LNCaP clone FGC (cell line): Measurements from ENCODE around the gene MYD88.

ENCODE experiments used
- DNase-seq: peaks from one replicate; pipeline ENCODE4 v3.0.0-alpha.2; 2011; ENCODE audit warnings: low read depth
- H3K4me3 ChIP-seq: 2 replicates; pipeline ENCODE4 v1.5.1; 2011; ENCODE audit warnings: mild to moderate bottlenecking, low read depth, low read length, control low read depth
- TF ChIP-seq, protein P1 (sequence below): IDR thresholded peaks from 2 replicates; pipeline ENCODE4 v1.5.1; 2012; ENCODE audit warnings: mild to moderate bottlenecking; ENCODE audit not compliant: control insufficient read depth, insufficient read depth; ENCODE audit errors: extremely low read depth

The MYD88 gene

DNA sequence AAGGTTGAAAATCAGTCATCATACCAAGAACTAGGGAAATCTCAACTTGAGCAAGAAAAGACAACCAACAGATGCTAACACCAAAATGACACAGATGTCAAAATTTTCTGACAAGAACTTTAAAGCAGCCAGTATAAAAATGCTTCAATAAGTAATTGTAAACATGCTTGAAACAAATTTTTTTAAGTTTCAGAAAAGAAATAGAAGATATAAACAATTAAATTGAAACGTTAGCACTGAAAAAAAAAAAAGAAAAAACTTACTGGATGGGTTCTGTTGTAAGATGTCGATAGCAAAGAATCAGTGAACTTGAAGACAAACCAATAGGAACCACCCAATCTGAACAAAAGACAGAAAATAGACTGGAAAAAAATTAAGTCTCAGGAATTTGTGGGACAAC lies 8.0 kb downstream of the MYD88 start:
- DNase-seq: no peak
- TF ChIP-seq, protein P1, sequence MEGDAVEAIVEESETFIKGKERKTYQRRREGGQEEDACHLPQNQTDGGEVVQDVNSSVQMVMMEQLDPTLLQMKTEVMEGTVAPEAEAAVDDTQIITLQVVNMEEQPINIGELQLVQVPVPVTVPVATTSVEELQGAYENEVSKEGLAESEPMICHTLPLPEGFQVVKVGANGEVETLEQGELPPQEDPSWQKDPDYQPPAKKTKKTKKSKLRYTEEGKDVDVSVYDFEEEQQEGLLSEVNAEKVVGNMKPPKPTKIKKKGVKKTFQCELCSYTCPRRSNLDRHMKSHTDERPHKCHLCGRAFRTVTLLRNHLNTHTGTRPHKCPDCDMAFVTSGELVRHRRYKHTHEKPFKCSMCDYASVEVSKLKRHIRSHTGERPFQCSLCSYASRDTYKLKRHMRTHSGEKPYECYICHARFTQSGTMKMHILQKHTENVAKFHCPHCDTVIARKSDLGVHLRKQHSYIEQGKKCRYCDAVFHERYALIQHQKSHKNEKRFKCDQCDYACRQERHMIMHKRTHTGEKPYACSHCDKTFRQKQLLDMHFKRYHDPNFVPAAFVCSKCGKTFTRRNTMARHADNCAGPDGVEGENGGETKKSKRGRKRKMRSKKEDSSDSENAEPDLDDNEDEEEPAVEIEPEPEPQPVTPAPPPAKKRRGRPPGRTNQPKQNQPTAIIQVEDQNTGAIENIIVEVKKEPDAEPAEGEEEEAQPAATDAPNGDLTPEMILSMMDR: no peak
- H3K4me3 ChIP-seq: no peak overlapping the region

GRCh38 chr3:38147421-38147820 lies 9.0 kb downstream of the MYD88 start:
- no peak for DNase-seq
- no peak overlapping the region for H3K4me3 ChIP-seq
- TF ChIP-seq, protein P1: no peak

DNA sequence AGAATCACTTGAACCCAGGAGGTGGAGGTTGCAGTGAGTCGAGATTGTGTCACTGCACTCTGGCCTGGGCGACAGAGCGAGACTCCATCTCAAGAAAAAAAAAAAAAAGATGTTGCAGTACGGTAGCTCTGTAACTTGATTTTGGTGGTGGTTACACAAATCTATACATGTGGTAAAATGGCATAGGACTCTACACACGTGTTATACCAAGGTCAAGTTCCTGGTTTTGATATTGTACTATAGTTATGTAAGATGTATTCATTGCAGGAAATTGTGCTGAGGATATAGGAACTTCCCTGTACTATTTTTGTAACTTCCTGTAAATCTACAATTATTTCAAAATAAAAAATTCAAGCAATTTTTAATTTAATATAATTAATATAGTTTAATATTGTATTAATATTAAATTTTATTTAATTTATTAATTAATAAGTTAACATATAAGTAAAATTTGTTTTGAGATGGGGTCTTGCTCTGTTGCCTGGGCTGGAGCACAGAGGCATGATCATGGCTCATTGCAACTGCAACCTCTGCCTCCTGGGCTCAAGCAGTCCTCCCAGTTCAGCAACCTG lies 9.9 kb downstream of the MYD88 start:
- TF ChIP-seq, protein P1: no peak
- DNase-seq: no peak
- H3K4me3 ChIP-seq: no peak overlapping the region

DNA sequence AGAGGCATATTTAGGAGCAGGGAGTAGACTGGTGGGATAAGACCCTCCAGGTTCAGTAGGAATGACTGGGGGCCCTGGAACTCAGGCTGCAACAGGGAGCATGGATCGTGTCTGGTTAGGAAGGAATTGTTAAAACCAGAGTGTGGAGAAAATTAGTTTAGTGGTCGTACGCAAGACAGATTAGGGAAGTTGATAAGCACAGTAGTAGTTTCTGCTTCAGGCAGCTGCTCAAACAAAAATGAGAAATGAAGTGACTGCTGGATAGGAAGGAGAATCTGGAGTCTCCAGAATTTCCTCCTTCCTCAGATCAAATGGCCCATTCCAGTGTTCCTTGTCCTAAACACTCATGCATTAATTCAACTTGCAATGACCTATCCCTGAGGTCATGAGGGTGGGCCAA lies 11.2 kb downstream of the MYD88 start:
- no peak overlapping the region for H3K4me3 ChIP-seq
- no peak for DNase-seq
- TF ChIP-seq, protein P1: no peak

GRCh38 chr3:38150780-38151528 lies 12.5 kb downstream of the MYD88 start:
- no peak for DNase-seq
- TF ChIP-seq, protein P1: peak; percentile 23
- H3K4me3 ChIP-seq: no peak overlapping the region

GRCh38 chr3:38151667-38152265 lies 13.3 kb downstream of the MYD88 start:
- TF ChIP-seq, protein P1: no peak
- DNase-seq: no peak
- H3K4me3 ChIP-seq: no peak overlapping the region
